H1 (cell line): ENCODE results near the gene GDPD1. TPM values are rescaled to one million over a fixed set of nuclear protein-coding genes. Genes with fewer than 3 reads are reported as not detected.

Experiments used
- ATF3 ChIP-seq: IDR thresholded peaks from 2 replicates; pipeline ENCODE4 v1.6.1; 2011; ENCODE audit warnings: low read depth, mild to moderate bottlenecking, low read length; ENCODE audit not compliant: insufficient read depth
- BACH1 ChIP-seq: IDR thresholded peaks from 2 replicates; pipeline ENCODE4 v1.6.1; 2012; ENCODE audit warnings: low read length, improper control_type of control experiment
- CHD1 ChIP-seq: IDR thresholded peaks from 2 replicates; pipeline ENCODE4 v1.6.1; 2012; ENCODE audit warnings: low read depth, low read length, improper control_type of control experiment
- KDM4A ChIP-seq: IDR thresholded peaks from one replicate; pipeline ENCODE4 v1.7.1; 2012; ENCODE audit warnings: low read depth, mild to moderate bottlenecking, moderate library complexity, low read length, inconsistent platforms; ENCODE audit not compliant: severe bottlenecking
- MAFK ChIP-seq: IDR thresholded peaks from 2 replicates; pipeline ENCODE4 v1.6.1; 2012; ENCODE audit warnings: low read depth, mild to moderate bottlenecking, improper control_type of control experiment, low read length
- POLR2A ChIP-seq, 2 experiments: IDR thresholded peaks; 1 replicate in 1 of 2; 2 replicates in 1 of 2; pipeline ENCODE4 v1.6.1; 2011; ENCODE audit warnings: low read depth in 2 of 2, low read length in 2 of 2, mild to moderate bottlenecking in 2 of 2; ENCODE audit errors: control extremely low read depth in 1 of 2
- POLR2AphosphoS5 ChIP-seq: IDR thresholded peaks from 2 replicates; pipeline ENCODE4 v1.6.1; 2011; ENCODE audit warnings: low read depth, low read length
- RFX5 ChIP-seq: IDR thresholded peaks from 2 replicates; pipeline ENCODE4 v1.6.1; 2011; ENCODE audit warnings: low read depth, low read length, improper control_type of control experiment, borderline replicate concordance
- RNF2 ChIP-seq: fragments of 200-900, 300-1000 bp; sonication (generic); IDR thresholded peaks from 2 replicates; pipeline ENCODE4 v1.7.1; 2016; ENCODE audit warnings: borderline replicate concordance, low read depth, mild to moderate bottlenecking, antibody characterized with exemption, low read length; ENCODE audit not compliant: poor library complexity, severe bottlenecking; ENCODE audit errors: missing control alignments
- ZNF274 ChIP-seq: IDR thresholded peaks from 2 replicates; pipeline ENCODE4 v1.7.0; 2012; ENCODE audit warnings: low read length, borderline replicate concordance; ENCODE audit errors: extremely low read depth
- polyA plus RNA-seq, 7 experiments: library from polyadenylated mRNA; depleted of rRNA in 3 of 7; stranded (reverse) in 5 of 7; unstranded in 2 of 7; fragments of >200 nt in 5 of 7; fragments of 200-250 nt in 2 of 7; gene quantifications; 1 replicate in 5 of 7; 2 replicates in 1 of 7; 4 replicates in 1 of 7; pipeline versions ENCODE4 v1.2.1 to v1.2.3, GENCODE V29; 2011 to 2013; ENCODE audit warnings: missing spikeins in 2 of 7, mixed read lengths in 2 of 7
- total RNA-seq: library from RNA; stranded (reverse); fragmentation: NEBNext Ultra II Directional; extraction: Animal tissue kit (Norgen Biotek cat#: 25700); gene quantifications from 2 replicates; pipeline ENCODE4 v1.2.1, GENCODE V29; 2021
- TF ChIP-seq, protein P1 (sequence below): fragments of 300-600 bp; sonication (generic); IDR thresholded peaks from 2 replicates; pipeline ENCODE4 v1.7.1; 2012; ENCODE audit warnings: low read length, moderate library complexity, mild to moderate bottlenecking, inconsistent platforms; ENCODE audit not compliant: insufficient replicate concordance

Gene GDPD1
- total and polyA plus RNA-seq, 2 of the 8 experiments (the other 6 are each of a cell fraction or from before 2014, with no cell fraction given): 3.2 to 7.7 TPM

DNA sequence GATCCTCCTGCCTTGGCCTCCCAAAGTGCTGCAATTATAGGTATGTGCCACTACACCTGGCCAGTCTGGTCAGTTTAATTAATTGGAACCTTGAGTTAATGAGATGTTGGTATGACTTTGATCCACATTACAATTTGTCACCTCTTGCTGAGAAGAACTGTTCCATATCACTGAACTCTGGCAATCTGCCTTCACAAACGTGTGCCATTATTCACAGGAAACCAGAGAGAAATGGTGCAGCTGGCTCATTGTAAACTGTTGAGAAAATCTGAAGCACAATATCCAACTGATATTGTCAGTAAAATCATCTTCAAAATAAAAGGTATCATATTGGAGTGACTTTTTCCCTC is 71.8 kb downstream of the GDPD1 start (continued):
- TF ChIP-seq, protein P1, sequence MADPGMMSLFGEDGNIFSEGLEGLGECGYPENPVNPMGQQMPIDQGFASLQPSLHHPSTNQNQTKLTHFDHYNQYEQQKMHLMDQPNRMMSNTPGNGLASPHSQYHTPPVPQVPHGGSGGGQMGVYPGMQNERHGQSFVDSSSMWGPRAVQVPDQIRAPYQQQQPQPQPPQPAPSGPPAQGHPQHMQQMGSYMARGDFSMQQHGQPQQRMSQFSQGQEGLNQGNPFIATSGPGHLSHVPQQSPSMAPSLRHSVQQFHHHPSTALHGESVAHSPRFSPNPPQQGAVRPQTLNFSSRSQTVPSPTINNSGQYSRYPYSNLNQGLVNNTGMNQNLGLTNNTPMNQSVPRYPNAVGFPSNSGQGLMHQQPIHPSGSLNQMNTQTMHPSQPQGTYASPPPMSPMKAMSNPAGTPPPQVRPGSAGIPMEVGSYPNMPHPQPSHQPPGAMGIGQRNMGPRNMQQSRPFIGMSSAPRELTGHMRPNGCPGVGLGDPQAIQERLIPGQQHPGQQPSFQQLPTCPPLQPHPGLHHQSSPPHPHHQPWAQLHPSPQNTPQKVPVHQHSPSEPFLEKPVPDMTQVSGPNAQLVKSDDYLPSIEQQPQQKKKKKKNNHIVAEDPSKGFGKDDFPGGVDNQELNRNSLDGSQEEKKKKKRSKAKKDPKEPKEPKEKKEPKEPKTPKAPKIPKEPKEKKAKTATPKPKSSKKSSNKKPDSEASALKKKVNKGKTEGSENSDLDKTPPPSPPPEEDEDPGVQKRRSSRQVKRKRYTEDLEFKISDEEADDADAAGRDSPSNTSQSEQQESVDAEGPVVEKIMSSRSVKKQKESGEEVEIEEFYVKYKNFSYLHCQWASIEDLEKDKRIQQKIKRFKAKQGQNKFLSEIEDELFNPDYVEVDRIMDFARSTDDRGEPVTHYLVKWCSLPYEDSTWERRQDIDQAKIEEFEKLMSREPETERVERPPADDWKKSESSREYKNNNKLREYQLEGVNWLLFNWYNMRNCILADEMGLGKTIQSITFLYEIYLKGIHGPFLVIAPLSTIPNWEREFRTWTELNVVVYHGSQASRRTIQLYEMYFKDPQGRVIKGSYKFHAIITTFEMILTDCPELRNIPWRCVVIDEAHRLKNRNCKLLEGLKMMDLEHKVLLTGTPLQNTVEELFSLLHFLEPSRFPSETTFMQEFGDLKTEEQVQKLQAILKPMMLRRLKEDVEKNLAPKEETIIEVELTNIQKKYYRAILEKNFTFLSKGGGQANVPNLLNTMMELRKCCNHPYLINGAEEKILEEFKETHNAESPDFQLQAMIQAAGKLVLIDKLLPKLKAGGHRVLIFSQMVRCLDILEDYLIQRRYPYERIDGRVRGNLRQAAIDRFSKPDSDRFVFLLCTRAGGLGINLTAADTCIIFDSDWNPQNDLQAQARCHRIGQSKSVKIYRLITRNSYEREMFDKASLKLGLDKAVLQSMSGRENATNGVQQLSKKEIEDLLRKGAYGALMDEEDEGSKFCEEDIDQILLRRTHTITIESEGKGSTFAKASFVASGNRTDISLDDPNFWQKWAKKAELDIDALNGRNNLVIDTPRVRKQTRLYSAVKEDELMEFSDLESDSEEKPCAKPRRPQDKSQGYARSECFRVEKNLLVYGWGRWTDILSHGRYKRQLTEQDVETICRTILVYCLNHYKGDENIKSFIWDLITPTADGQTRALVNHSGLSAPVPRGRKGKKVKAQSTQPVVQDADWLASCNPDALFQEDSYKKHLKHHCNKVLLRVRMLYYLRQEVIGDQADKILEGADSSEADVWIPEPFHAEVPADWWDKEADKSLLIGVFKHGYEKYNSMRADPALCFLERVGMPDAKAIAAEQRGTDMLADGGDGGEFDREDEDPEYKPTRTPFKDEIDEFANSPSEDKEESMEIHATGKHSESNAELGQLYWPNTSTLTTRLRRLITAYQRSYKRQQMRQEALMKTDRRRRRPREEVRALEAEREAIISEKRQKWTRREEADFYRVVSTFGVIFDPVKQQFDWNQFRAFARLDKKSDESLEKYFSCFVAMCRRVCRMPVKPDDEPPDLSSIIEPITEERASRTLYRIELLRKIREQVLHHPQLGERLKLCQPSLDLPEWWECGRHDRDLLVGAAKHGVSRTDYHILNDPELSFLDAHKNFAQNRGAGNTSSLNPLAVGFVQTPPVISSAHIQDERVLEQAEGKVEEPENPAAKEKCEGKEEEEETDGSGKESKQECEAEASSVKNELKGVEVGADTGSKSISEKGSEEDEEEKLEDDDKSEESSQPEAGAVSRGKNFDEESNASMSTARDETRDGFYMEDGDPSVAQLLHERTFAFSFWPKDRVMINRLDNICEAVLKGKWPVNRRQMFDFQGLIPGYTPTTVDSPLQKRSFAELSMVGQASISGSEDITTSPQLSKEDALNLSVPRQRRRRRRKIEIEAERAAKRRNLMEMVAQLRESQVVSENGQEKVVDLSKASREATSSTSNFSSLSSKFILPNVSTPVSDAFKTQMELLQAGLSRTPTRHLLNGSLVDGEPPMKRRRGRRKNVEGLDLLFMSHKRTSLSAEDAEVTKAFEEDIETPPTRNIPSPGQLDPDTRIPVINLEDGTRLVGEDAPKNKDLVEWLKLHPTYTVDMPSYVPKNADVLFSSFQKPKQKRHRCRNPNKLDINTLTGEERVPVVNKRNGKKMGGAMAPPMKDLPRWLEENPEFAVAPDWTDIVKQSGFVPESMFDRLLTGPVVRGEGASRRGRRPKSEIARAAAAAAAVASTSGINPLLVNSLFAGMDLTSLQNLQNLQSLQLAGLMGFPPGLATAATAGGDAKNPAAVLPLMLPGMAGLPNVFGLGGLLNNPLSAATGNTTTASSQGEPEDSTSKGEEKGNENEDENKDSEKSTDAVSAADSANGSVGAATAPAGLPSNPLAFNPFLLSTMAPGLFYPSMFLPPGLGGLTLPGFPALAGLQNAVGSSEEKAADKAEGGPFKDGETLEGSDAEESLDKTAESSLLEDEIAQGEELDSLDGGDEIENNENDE: no peak
- TF ChIP-seq ZNF274: no peak
- no peak for TF ChIP-seq KDM4A
- no peak for TF ChIP-seq POLR2A (IDR thresholded peaks at IDR 0.05; ENCODE audit: control extremely low read depth in 1 of 2, low read depth in 2 of 2, low read length in 2 of 2)
- no peak for TF ChIP-seq BACH1
- no peak for TF ChIP-seq RNF2
- TF ChIP-seq RFX5: no peak
- TF ChIP-seq ATF3: no peak
- TF ChIP-seq POLR2AphosphoS5: no peak
- TF ChIP-seq CHD1: no peak
- no peak for TF ChIP-seq MAFK
